NK-92 (cell line): ENCODE results near the gene PSIP1.
"Not testable (repeated sequence)": the region's sequence is repeated elsewhere in the genome, so short reads cannot be mapped to it uniquely, and the experiment has no call there.

Experiments used
- DNase-seq: peaks from one replicate; lab custom pipeline; 2025; ENCODE audit not compliant: unreplicated experiment; lab: John Stamatoyannopoulos, UW

PSIP1 gene

DNA sequence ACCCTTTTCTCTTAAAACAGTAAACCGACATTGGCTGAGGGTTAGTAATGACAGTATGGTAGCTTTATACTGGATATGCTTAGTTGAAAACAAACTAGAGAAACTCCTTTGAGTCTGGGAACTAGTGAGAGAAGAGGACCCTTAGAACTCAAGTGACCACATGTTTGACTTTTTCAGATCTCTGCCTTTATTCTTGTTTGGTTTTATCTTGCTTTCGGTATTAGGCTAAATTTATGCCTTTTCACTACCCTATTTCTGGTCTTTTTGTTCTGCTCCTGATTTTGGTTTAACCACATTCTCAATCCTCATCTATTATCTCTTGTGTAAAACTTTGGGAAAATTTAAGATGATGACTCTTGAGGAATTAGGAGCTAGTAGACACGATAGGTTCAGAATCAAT lies 77.1 kb downstream of the PSIP1 start:
- DNase-seq = no peak

DNA sequence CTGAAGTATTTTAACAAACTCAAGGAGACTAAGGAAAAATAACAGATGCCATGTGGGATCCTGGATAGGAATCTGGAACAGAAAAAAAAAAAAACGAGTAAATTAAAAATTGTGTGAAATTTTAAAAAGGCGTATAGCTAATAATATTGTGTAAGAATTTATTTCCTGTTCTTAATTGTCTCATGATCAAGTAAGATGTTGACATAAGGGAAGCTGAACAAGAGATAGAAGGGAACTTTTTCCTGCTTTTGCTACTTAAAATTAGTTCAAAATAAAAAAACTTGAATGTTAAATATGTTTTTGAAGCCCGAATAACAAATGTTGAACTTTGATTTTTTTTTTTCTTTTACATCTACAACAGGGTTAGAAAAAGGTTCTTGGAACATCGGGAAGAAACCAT lies 77.6 kb downstream of the PSIP1 start:
- DNase-seq = no peak

- no peak for DNase-seq
Observed at GRCh38 chr9:15430920-15431844, 79.6 kb downstream of the PSIP1 start.

DNA sequence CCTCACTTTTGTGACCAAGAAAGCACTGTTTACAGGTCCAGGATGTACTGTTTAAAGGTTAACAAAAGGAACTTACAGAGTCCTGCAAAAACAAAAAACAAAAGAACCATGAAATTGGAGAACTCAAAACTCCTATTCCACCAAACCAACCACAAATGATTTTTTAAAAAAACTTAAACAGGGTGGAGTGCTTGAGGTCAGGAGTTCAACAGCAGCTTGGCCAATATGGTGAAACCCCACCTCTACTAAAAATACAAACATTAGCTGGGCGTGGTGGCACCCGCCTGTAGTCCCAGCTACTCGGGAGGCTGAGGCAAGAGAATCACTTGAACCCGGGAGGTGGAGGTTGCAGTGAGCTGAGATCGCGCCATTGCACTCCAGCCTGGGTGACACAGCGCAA lies 83.1 kb downstream of the PSIP1 start:
- not testable (repeated sequence) for DNase-seq

- no peak for DNase-seq
Observed at GRCh38 chr9:15426019-15426418, 84.8 kb downstream of the PSIP1 start.

GRCh38 chr9:15423231-15423985 lies 87.4 kb downstream of the PSIP1 start:
- no peak for DNase-seq

- peak; percentile 41 for DNase-seq
Observed at GRCh38 chr9:15422372-15423230, 88.2 kb downstream of the PSIP1 start, which contains the start of gene SNAPC3. SNAPC3 (plus strand) TSS chr9:15422876; CDS start chr9:15422880, 4 bp downstream.

DNA sequence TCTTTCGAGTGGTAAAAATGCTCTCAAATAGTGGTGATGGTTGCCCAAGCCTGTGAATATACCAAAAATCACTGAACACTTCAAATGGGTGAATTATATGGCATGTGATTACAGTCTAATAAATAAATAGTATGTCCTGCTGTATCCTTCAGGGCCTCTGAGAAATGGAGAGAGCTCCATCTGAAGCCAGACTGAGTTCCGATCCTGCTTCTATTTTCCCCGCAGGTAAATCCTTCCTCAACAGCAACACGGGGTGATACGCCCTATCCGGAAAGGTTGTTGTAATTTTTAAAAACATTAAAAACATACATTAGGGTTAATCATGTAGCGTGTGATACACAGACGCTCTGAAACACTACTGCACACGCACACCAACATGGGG lies 88.8 kb downstream of the PSIP1 start:
- DNase-seq = no peak

DNA sequence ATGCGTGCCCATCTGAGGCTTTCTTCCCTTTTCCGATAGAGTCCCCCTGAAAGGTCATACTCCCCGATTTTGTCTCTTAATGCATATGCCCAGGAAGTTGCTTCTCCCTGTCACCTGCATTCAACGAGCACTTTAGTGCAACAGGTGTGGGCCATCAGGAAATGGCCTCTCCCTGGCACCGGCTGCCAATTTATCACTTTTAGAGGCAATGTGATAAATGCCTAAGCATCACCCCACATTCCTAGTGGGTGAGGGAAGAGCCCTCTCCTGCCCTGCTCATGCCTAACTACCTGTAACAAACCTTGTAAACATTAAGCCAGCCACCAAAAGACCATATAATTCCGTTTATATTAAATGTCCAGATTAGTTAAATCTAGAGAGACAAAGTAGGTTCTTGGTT lies 89.2 kb downstream of the PSIP1 start:
- no peak for DNase-seq

DNA sequence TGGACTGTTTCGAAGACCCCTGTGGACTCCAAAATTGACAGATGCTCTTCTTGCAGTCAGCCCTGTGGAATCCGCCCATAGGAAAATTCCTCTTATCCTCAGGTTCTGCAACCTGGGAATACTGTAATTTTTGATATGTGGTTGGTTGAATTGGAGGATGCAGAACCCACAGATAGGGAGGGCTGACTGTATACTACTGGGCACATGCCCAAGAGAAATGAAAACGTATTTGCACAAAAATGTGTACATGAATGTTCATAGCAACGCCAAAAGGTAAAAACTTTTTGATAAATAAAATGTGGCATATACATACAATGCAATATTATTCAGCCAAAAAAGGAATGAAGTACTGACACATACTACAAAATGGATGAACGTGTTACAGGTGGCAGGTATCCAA lies 90.0 kb downstream of the PSIP1 start:
- DNase-seq = no peak

DNA sequence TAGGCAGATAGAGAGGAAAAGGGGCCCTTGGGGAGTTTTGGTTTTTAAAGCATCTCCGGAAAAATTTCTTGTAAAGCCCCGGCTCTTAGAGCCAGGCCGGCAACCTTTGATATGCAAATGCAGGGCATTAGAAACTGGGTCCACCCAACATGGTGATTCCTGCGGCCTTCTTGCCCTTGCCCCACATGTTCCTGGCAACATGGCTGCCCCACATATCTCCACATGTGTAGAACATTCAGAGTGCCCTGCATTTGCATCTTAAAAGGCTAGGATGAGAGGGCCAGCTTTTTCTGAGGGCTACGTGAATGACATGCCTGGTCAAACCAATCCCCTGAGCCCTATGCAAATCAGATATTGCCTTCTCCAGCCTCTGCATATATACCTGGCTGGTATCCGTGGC lies 93.1 kb downstream of the PSIP1 start:
- DNase-seq = no peak

DNA sequence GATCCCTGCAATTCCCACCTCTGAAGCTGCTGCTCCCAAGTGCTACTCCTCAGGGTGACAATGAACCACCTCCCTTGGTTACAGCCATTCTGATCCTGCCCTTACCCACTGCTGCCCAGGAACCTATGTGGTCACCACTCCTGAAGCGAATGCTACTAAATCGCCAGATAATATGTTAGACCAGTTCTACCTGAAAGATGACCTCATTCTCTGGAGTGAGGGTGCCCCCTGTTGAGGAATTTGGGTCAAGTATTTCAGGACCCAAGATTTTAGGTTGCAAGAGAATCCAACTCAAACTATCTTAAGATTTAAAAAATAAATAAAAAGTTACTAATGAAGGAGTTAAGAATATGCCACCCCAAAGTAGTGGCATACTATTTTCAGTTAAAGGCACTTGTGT lies 93.9 kb downstream of the PSIP1 start:
- no peak for DNase-seq
